IPS DF 4.7 (cell line): ENCODE data around the gene GPR119.
A peak's percentile ranks its signal among the peaks of the same experiment; 100 is the strongest.
"Not testable (repeated sequence)": the region's sequence is repeated elsewhere in the genome, so short reads cannot be mapped to it uniquely, and the experiment has no call there.

ENCODE experiments used
- DNase-seq: peaks from one replicate; pipeline ENCODE4 v3.0.0-alpha.2; 2013; ENCODE audit warnings: low spot score; ENCODE audit errors: extremely low read depth

The GPR119 gene

GRCh38 chrX:130339408-130340222 lies 45.9 kb downstream of the GPR119 start, which contains the start of gene SLC25A14:
Gene SLC25A14, plus strand, starts transcription at chrX:130339919. Its CDS starts 360 bp downstream, at chrX:130340279.
- peak; percentile 46 for DNase-seq

GRCh38 chrX:130338869-130339268 lies 46.6 kb downstream of the GPR119 start:
- DNase-seq, result not testable (repeated sequence)

- DNase-seq, result no peak
These were observed 48.9 kb downstream of the GPR119 start for GRCh38 chrX:130336531-130336930.
